HCEC 1CT (cell line): ENCODE measurements around the gene MYCN.
A peak's percentile ranks its signal among the peaks of the same experiment; 100 is the strongest.
"Not testable (repeated sequence)": the region's sequence is repeated elsewhere in the genome, so short reads cannot be mapped to it uniquely, and the experiment has no call there.

Source experiments
- DNase-seq: peaks from one replicate; pipeline ENCODE4 v3.0.0-alpha.2; 2017

The MYCN gene

GRCh38 chr2:15939854-15940660 lies at the start of gene MYCN:
MYCN (plus strand) TSS chr2:15940550; CDS start chr2:15942065, 1,515 bp downstream.
- DNase-seq, result peak; percentile 23

DNA sequence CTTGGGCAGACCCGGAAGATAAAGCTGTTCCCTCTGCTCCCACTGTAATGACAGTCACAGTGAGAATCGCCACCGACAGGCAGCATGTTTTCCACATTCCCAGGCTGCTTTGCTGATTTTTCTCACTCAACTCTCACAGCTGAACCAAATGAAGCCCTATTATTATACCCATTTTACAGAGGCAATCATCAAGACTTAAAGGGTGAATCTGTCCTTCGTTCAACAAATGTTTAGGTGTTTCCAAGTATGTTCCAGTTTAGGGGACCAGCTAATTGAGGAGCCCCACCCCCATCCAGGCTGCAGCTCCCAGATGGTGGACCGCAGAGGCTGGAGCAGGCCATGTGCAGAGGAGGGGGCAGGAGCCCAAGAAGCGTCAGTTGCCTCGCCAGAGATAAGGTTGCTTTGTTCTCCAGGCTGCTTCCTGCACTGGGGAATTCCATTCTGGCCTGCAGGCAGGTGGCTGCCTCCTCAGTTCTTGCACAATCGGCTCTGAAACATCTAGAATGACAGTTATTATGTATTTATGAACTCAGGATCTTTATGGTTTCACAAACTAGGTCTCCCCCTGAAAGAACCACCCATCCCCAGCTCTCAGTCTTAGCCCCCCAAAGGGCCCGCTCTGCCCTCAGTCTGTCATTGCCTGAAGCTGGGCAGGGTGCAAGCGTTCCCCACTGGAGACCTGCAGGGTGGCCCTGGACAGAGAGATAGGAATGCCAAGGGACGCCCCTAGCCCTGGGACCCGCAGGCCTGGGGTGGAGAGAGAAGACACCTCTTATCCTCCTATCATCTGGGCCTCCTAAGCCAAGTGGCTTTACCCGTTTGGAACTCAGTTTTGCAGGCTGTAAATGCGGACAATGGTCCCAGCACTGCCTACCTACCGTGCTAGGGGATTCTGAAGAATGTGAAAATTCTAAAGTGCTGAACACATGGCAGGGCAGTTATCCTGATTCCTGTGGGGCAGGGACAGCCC lies 49.1 kb upstream of the MYCN start:
- no peak for DNase-seq

GRCh38 chr2:15892151-15892880 lies 48.0 kb upstream of the MYCN start:
- no peak for DNase-seq

- no peak for DNase-seq
Observed at GRCh38 chr2:15893085-15893484, 47.3 kb upstream of the MYCN start.

GRCh38 chr2:15893689-15894480 lies 46.5 kb upstream of the MYCN start:
- DNase-seq, result no peak

- DNase-seq, result no peak
Observed at GRCh38 chr2:15894481-15895144, 45.7 kb upstream of the MYCN start.

DNA sequence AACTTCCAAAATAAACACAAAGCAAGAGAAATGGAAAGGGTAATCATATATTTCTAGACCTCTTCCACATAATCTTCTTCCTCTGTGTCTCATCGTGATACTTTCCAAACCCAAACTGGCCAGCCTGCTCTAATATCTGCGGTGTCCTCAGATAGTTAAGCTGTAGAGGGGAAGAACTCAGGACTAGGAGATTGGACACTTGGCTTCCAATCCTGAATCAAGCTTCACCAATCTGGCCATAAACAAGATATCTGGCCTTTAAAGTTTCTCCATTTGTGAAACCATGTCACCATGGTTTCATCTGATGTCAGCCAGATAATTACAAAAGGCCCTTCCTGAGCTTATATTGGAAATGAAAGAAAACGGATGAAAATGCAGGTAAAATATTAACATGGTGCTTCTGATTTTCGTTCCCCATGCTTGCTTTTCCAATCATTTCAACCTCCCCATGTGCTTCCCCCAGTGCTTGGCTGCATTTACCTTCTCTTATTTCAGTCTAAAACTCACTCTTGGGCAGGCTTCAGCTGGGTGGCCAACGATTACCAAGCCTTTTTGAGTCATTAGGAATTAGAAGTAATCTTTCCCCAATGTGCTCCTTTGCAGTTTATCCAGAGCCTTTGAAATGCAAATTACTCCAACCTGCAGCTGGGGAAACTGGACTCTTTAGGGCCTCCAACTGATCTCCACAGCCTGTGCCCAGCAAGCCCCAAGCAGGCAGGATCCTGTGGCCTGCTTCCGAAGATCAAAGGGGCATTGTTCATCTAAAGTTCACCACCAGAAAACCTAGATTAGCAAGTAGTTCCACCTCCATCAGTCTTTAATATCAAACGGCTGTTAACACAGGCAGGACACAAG lies 44.5 kb upstream of the MYCN start:
- DNase-seq, result no peak

- DNase-seq, result no peak
Observed at GRCh38 chr2:15896859-15897258, 43.5 kb upstream of the MYCN start.

DNA sequence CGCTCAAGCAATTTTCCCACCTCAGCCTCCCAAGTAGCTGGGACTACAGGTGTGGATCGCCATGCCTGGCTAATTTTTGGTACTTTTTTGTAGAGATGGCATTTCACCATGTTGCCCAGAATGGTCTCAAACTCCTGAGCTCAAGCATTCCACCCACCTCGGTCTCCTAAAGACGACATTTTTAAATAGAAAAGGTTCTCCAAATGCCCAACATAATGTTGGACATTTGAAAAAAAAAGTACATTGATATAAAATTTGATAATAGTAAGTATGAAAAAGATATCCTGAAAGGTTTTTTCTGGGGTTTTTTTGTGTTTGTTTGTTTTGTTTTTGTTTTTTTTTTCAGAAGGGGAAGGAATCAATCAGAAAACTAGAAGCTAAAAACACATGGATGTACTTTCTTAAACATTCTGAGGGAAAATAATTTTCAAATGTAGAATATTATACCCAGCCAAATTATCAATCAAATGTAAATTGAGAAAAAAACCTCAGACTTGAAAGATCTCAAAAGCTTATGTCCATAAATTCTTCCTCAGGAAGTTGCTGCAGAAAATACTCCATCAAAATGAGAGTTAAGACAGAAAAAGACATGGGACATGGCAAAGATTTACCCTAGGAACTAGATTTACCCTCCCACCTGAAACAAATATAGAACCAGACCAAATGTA lies 42.8 kb upstream of the MYCN start:
- no peak for DNase-seq

- no peak for DNase-seq
Observed at GRCh38 chr2:15899327-15899612, 41.1 kb upstream of the MYCN start.

DNA sequence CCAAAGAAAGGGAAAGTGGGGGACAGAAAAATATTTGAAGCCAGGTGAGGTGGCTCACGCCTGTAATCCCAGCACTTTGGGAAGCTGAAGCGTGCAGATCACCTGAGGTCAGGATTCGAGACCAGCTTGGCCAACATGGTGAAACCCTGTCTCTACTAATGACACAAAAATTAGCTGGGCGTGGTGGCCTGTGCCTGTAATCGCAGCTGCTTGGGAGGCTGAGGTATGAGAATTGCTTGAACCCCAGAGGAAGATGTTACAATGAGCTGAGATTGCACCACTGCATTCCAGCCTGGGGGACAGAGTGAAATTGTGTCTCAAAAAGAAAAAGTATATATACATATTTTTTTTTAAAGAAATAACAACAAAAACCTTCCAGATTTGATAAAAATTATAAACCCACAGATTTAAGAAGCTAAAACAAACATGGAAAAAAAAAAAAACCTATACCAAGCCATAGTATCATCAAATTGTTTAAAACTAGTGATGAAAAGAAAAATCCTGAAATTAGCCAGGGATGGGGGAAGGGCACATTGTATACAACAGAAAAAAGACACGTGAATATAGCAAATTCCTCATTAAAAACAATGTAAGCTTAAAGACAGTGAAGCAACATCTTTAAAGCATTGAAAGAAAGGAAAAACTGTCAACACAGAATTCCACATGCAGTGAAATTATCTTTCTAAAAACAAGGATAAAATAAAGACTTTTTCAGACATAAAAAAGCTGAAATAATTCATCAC lies 40.4 kb upstream of the MYCN start:
- no peak for DNase-seq

DNA sequence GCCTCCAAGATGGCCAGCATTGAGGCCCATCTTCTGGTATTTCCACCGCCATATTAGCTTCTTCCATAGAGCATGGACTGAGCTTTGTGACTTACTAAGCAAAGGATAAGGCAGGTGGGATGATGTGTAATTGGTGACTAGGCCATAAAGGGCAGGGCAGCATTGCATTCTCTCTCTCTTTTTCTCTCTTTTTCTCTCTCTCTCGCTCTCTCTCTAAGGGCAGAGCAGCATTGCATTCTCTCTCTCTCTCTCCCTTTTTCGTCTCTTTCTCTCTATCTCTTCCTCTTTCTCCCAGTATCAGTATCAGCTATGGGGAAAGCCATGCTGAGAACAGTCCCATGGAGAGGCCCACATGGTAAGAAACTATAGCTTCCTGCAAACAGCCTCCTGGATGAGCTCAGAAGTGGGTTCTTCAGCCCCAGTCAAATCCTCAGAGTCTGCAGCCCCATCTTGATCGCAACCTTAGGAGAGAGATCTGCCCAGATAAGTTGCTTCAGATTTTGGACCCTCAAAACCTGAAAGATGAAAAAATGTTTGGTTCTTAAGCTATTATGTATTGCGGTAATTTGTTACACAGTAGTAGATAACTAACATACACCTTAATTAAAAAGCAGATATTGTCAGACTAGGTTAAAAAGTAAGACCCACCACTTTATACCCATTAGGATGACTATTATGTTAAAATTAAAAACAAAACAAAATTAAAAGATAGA lies 39.1 kb upstream of the MYCN start:
- no peak for DNase-seq

GRCh38 chr2:15901808-15902130 lies 38.6 kb upstream of the MYCN start:
- DNase-seq, result no peak

DNA sequence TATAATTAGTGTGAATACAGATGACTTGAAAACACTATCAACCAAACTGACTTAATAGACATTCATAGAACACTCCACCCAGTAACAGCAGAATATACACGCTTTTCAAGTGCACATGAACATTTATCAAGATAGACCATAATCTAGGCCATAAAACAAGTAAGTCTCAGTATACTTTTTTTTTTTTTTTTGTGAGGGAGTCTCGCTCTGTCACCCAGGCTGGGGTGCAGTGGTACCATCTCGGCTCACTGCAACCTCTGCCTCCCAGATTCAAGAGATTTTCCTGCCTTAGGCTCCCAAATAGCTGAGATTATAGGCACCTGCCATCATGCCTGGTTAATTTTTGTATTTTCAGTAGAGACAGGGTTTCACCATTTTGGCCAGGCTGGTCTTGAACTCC lies 36.4 kb upstream of the MYCN start:
- not testable (repeated sequence) for DNase-seq

DNA sequence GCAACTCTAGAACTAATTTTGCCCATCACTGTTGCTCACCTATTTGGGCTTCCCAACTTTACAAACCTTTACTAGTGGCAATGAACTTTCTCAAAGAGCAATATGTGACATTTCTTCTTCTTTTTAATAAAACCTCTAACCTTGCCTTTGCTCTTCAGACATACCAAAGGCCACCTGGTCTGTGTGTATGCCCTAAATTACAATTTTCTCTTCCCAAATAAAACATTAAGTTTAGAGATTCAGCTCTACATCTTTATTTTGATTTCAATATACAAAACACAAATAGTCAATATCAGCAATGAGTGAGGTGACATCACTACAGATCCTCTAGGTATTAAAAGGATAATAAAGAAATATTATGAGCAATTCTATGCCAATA lies 35.1 kb upstream of the MYCN start:
- DNase-seq, result no peak

DNA sequence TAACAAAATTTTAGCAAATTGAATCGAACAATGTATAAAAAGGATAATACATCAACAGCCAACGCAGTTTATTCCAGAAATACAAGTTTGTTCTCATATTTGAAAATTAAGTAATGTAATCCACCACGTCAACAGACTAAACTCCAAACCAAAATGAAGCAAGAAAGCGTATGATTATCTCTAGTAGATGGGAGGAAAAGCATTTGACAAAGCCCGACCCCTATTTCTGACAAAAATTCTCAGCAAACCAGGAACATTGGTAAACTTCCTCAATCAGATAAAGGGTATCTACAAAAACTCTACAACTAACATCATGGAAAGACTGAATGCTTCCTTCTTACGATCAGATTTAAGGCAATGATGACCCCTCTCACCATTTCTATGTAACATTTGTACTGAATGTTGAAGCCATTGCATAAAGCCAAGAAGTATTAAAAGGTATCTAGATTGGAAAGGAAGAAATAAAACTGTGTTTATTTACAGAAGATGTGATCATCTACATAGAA lies 34.3 kb upstream of the MYCN start:
- no peak for DNase-seq

DNA sequence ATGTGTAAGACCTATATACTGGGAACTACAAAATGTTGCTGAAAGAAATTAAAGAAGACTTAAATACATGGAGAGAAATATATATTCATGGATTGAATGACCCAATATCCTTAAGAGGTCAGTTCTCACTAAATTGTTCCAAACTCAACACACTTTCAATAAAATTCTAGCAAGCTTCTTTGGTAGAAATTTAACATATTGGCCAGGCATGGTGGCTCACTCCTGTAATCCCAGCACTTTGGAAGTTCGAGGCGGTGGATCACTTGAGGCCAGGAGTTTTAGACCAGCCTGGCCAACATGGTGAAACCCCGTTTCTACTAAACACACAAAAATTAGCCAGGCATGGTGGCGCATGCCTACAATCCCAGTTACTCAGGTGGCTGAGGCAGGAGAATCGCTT lies 33.6 kb upstream of the MYCN start:
- DNase-seq, result no peak

DNA sequence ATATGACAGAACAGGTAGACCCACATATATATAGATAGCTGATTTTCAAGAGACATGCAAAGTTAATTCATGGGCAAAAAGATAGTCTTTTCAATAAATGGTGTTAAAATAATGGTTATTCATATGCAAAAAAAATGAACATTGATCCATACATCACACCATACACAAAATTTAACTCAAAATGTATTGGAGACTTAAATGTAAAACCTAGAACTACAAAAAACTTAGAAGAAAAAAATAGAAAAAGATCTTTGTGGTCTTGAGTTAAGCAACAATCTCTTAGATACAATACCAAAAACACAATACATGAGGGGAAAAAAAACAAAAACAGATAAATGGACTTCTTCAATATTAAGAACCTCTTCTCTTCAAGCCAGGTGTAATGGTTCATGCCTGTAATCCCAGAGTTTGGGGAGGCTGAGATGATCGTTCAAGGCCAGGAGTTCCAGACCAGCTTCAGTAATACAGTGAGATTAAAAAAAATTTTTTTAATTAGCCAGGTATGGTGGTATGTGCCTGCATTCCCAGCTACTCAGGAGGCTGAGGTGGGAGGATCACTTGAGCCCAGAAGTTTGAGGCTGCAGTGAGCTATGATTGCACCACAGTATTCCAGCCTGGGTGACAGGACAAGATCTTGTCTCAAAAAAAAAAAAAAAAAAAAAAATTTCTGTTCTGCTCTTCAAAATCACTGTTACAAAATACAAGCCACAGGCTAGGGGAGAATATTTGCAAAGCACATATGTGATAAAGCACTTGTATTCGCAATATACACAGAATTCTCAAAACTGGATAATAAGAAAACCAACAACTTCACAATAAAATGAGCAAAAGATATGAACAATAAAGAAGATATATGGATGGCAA lies 32.7 kb upstream of the MYCN start:
- no peak for DNase-seq
